Measurements from ENCODE around the gene SDR42E1. TPM values are rescaled to one million over a fixed set of nuclear protein-coding genes. Genes with fewer than 3 reads are reported as not detected.

The SDR42E1 gene, protein sequence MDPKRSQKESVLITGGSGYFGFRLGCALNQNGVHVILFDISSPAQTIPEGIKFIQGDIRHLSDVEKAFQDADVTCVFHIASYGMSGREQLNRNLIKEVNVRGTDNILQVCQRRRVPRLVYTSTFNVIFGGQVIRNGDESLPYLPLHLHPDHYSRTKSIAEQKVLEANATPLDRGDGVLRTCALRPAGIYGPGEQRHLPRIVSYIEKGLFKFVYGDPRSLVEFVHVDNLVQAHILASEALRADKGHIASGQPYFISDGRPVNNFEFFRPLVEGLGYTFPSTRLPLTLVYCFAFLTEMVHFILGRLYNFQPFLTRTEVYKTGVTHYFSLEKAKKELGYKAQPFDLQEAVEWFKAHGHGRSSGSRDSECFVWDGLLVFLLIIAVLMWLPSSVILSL
- total RNA-seq (ENCODE audit: low replicate concordance): 0.12 and 0.37 TPM in 2 replicates

DNA sequence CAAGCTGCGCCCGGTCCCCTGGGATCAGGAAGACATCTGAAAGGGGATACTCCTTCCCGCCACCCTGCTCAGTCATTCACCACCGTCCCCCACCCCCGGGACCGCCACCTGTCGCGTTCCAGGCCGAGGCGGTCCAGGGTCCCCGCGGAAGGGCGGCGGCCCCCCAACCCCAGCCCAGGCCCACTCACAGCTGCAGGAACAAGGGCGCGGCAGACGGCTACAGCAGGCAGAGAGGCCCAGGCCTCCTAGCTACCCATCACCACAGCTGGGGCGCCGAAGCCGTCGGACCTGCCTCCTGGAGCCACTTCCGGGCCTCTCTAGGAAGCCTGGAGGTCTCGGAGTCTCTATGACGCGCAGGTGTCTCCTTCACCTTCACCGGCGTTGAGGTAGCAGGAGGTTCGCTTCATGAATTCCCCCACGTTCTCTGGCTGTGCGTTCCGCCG lies at the start of gene SDR42E1:
Gene SDR42E1, minus strand, starts transcription at position 272 of the 443 bp plus-strand sequence. CDS start 10,612 bp downstream, outside the sequence.
- Mint-ChIP-seq H3K4me3 (no peak within 1 kb of the TSS), H3K36me3 (peaks cover 2% of the 10 kb centered on the region), H3K9me3 (peaks cover 48% of the 10 kb centered on the region), H3K27me3 (ENCODE audit: insufficient read depth, low read depth) (peaks cover 16% of the 10 kb centered on the region), H3K4me1 (no peaks in the 10 kb centered on the region), H3K27ac (no peak within 1 kb of the TSS)
- Histone ChIP-seq H2AFZ (replicated peaks) (no peak within 1 kb of the TSS), H3K27ac (no peak within 1 kb of the TSS), H3K27me3 (no peaks in the 10 kb centered on the region), H3K79me2 (ENCODE audit: low read depth) (no peaks in the 10 kb centered on the region), H4K20me1 (ENCODE audit: low read depth) (no peaks in the 10 kb centered on the region), H3K4me2 (no peak within 1 kb of the TSS), H3K4me1 (no peaks in the 10 kb centered on the region), H3K4me3 (no peak within 1 kb of the TSS), H3K9me3 (ENCODE audit: low read depth) (peaks cover 6% of the 10 kb centered on the region), H3K36me3 (no peaks in the 10 kb centered on the region), H3F3A (ENCODE audit: low read depth) (no peaks in the 10 kb centered on the region), H3K9ac (no peak within 1 kb of the TSS)
- no peak for DNase-seq (ENCODE audit: low spot score)
- TF ChIP-seq EZH2 (IDR thresholded peaks at IDR 0.05): no peak

DNA sequence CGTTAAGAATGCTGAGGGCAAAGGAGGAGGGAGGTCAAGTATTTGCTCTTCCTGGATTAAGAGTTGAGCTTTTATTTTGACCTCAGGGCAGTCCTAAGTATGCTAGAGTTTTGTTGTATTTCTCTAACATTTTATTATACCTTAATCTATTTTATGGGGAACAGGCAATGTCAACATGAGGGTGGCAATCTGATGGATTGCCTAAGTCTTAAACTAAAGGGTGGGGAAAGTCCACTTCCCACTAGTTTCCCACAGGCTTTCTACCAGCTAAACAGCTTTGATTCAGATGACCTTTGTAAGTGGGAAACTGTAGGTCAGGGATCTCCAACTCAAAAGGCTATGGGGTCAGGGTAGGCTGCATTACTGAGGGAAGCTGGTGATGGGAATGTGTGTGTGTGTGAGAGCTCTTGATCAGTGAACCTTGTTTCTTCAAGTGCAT lies 48.7 kb upstream of the SDR42E1 start:
- Mint-ChIP-seq H3K36me3 (peaks cover 5% of the 10 kb centered on the region), H3K4me1 (peaks cover 9% of the 10 kb centered on the region), H3K9me3 (peaks cover 2% of the 10 kb centered on the region), H3K27me3 (ENCODE audit: insufficient read depth, low read depth) (peaks cover 11% of the 10 kb centered on the region), H3K4me3 (no peak overlapping the region), H3K27ac (no peak overlapping the region)
- H3K79me2 ChIP-seq (ENCODE audit: low read depth): no peaks in the 10 kb centered on the region
- no peak overlapping the region for H3K9ac ChIP-seq
- no peak for DNase-seq (ENCODE audit: low spot score)
- H3K36me3 ChIP-seq: no peaks in the 10 kb centered on the region
- no peaks in the 10 kb centered on the region for H3K9me3 ChIP-seq (ENCODE audit: low read depth)
- no peak for TF ChIP-seq EZH2phosphoT487 (IDR thresholded peaks at IDR 0.05)
- no peak overlapping the region for H3K27ac ChIP-seq
- no peak overlapping the region for H3K4me3 ChIP-seq
- H4K20me1 ChIP-seq (ENCODE audit: low read depth): no peaks in the 10 kb centered on the region
- no peaks in the 10 kb centered on the region for H3K4me1 ChIP-seq
- no peak overlapping the region for H3K4me2 ChIP-seq
- no peaks in the 10 kb centered on the region for H3F3A ChIP-seq (ENCODE audit: low read depth)
- no peaks in the 10 kb centered on the region for H3K27me3 ChIP-seq
- H2AFZ ChIP-seq (replicated peaks): no peak overlapping the region

DNA sequence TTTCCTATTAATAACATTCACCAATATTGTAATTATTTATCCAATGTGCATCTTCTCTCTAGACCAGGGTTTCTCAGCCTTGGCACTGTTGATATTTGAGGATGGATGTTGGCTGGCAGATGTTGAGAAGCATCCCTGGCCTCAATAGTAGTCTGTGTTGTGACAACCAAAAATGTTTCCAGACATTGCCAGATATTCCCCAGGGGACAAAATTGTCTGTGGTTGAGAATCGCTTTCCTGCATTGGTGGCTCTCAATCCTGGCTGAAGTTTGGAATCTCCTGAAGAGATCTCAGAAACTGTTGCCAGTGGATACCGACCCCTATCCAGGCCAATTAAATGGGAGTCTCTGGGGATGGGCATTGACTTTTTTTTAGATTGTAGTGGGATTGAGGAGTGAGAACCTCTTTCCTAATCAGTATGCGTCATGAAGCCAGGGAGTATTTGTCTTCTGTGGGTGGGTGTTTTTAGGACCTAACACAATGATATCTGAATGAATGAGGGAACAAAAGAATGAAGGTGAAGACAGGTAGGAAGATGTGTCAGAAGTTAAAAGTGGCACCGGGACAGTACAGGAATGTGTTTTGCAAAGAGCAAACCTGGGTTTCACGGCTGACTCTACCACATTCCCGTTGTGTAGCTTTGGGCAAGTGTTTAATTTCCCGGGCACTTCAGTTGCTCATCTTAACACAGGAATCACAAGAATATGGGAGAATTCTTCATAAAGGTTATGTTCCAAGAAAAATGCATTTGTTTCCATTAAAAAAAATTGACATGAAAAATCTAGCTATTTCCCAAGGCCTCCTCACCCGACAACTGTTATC lies 48.1 kb upstream of the SDR42E1 start:
- Histone ChIP-seq H3K9ac (no peak overlapping the region), H3K27ac (no peak overlapping the region), H3F3A (ENCODE audit: low read depth) (no peaks in the 10 kb centered on the region), H3K79me2 (ENCODE audit: low read depth) (no peaks in the 10 kb centered on the region), H3K4me3 (no peak overlapping the region), H3K36me3 (no peaks in the 10 kb centered on the region), H4K20me1 (ENCODE audit: low read depth) (no peaks in the 10 kb centered on the region), H2AFZ (replicated peaks) (no peak overlapping the region), H3K4me1 (no peaks in the 10 kb centered on the region), H3K9me3 (ENCODE audit: low read depth) (no peaks in the 10 kb centered on the region), H3K27me3 (no peaks in the 10 kb centered on the region), H3K4me2 (no peak overlapping the region)
- Mint-ChIP-seq H3K4me3 (no peak overlapping the region), H3K27me3 (ENCODE audit: insufficient read depth, low read depth) (peaks cover 11% of the 10 kb centered on the region), H3K27ac (no peak overlapping the region), H3K4me1 (peaks cover 9% of the 10 kb centered on the region), H3K36me3 (peaks cover 2% of the 10 kb centered on the region), H3K9me3 (no peaks in the 10 kb centered on the region)
- DNase-seq (ENCODE audit: low spot score): no peak
- TF ChIP-seq, protein P1, sequence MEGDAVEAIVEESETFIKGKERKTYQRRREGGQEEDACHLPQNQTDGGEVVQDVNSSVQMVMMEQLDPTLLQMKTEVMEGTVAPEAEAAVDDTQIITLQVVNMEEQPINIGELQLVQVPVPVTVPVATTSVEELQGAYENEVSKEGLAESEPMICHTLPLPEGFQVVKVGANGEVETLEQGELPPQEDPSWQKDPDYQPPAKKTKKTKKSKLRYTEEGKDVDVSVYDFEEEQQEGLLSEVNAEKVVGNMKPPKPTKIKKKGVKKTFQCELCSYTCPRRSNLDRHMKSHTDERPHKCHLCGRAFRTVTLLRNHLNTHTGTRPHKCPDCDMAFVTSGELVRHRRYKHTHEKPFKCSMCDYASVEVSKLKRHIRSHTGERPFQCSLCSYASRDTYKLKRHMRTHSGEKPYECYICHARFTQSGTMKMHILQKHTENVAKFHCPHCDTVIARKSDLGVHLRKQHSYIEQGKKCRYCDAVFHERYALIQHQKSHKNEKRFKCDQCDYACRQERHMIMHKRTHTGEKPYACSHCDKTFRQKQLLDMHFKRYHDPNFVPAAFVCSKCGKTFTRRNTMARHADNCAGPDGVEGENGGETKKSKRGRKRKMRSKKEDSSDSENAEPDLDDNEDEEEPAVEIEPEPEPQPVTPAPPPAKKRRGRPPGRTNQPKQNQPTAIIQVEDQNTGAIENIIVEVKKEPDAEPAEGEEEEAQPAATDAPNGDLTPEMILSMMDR (IDR thresholded peaks at IDR 0.05): no peak
- TF ChIP-seq EZH2 (IDR thresholded peaks at IDR 0.05) (no peak), EZH2phosphoT487 (IDR thresholded peaks at IDR 0.05) (no peak)

DNA sequence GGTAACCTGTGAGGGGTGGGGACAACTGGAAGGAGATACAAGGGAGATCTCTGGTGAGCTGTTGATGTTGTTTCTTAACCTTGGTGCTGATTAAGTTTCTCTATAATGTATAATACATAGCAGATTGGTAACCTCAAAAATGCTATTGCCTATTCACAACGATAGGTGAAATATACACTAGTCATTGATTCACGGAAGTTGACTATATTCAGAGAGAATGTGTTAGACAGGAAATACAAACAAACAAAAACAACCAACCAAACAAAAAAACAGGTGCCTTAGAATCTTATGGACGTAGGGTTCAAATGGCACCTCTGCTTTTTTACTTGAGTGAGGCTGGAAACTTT lies 45.3 kb upstream of the SDR42E1 start:
- H3K4me3 Mint-ChIP-seq: no peak overlapping the region
- TF ChIP-seq EZH2phosphoT487 (IDR thresholded peaks at IDR 0.05): no peak
- TF ChIP-seq, protein P1 (IDR thresholded peaks at IDR 0.05): no peak
- TF ChIP-seq EZH2 (IDR thresholded peaks at IDR 0.05): no peak

More for the DNA sequence above, 45.3 kb upstream of the SDR42E1 start:
- H3K4me3 ChIP-seq: no peak overlapping the region
- no peaks in the 10 kb centered on the region for H4K20me1 ChIP-seq (ENCODE audit: low read depth)
- H3K36me3 Mint-ChIP-seq: no peaks in the 10 kb centered on the region
- peaks cover 9% of the 10 kb centered on the region for H3K4me1 Mint-ChIP-seq
- H3K4me1 ChIP-seq: no peaks in the 10 kb centered on the region
- H3K9ac ChIP-seq: no peak overlapping the region
- peaks cover 9% of the 10 kb centered on the region for H3K27me3 Mint-ChIP-seq (ENCODE audit: insufficient read depth, low read depth)
- no peaks in the 10 kb centered on the region for H3K79me2 ChIP-seq (ENCODE audit: low read depth)
- no peak for DNase-seq (ENCODE audit: low spot score)
- no peaks in the 10 kb centered on the region for H3K9me3 Mint-ChIP-seq
- no peaks in the 10 kb centered on the region for H3K36me3 ChIP-seq
- no peak overlapping the region for H3K4me2 ChIP-seq
- no peak overlapping the region for H2AFZ ChIP-seq (replicated peaks)
- no peaks in the 10 kb centered on the region for H3F3A ChIP-seq (ENCODE audit: low read depth)
- H3K27ac ChIP-seq: no peak overlapping the region
- H3K27ac Mint-ChIP-seq: no peak overlapping the region
- no peaks in the 10 kb centered on the region for H3K9me3 ChIP-seq (ENCODE audit: low read depth)
- no peaks in the 10 kb centered on the region for H3K27me3 ChIP-seq
